ENCODE measurements around the gene CFAP92.

CFAP92 gene

DNA sequence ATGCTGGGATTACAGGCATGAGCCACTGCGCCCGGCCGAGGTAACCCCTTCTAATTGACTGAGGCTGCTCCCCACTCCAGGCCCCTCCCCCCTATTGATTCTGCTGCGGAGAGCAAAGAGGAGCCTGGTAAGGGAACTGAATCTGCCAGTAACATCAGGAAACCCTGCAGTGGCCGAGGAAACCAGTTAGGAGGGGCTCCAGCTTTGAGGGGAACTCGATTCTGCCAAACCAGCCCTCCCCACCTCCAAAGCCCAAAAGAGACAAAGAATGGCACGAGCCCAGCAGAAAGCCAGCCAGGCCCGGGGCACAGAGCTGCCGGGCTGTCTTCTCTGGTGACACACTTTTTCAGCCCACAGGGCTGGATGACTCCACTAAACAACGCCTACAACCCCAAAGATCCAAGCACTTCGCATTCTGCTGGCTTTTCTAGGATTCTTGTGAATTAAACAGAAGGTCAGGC lies 129.5 kb downstream of the CFAP92 start:
- no peak for DNase-seq (ENCODE audit: low read depth)

DNA sequence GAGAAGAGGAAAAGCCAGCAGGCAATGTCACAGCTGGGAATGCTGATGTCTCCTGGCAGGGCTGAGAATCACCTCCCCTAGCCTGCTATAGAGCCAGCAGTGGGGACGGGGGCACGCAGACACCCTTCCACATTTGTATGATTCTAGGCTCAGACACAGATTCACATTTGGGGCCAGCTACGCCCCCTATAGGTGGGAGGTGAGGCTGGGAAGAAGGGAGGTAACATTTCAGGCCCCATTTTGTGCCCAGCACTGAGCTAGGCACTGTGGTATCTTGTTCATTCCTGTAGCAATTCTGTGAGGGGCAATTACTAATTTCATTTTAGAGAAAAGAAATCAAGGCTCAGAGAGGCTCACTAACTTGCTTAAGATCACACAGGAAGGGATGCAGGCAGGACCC lies 130.3 kb downstream of the CFAP92 start:
- no peak for DNase-seq (ENCODE audit: low read depth)

DNA sequence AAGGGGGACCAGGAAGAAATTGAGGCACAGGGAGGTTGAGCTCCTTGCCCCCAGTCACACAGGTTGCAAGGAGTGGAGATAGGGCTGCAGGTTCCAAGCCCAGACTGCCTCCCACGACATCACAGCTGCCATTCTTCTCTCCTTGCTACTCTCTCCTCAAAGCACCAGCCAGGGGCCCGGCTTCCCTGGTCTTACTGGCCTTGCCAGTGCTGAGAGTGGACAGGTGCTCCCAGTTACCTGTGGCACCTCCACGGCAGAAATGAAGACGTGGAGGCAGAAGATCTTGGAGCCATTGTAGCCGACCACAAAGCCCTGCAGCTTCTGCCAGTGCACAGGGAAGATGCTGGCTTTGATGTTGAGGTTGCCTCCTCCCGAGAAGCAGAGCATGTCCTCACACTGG lies 132.4 kb downstream of the CFAP92 start:
- DNase-seq (ENCODE audit: low read depth): no peak

All from CMK (cell line).